ENCODE measurements around the gene MAJIN. TPM values are rescaled to one million over a fixed set of nuclear protein-coding genes. Genes with fewer than 3 reads are reported as not detected.

Gene MAJIN
- total RNA-seq, 1 donor from 2014 or later, result not detected

DNA sequence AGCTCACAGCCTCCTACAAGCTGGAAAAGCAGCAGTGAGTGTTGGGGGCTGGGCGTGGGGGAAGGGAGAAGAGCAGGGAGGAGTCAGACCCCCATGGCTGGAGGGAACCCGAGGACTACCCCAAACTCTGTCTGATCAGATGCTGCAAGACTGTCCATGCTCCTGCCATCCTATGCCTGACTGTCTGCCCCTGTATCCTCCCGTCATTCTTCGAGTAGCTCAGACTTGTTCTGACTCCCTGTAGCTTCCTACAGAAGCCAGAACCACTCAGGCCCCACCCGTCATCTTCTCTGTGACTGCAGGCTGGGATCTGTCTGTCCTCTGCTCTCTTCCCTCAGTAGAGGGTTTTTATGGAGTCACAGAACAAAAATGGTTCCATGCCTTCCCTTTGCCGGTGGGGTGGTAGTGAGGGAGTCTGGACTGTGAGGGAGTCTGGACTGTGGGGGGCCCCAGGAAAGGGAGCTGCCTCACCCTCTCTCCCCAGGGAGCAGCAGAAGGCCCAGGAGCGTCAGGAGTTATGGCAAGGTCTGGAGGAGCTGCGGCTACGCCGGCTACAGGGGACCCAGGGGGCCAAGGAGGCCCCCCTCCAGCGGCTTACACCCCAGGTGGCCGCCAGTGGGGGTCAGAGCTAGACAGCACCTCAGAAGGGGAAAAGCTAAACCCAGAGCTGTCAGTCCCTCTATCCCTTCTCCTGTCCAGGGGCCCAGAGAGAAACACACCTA is 38.5 kb downstream of the MAJIN start:
- no peak overlapping the region for H3K4me3 ChIP-seq (ENCODE audit: low read depth, low read length)
- no peak for DNase-seq (ENCODE audit: low read depth)
- TF ChIP-seq, protein P1, sequence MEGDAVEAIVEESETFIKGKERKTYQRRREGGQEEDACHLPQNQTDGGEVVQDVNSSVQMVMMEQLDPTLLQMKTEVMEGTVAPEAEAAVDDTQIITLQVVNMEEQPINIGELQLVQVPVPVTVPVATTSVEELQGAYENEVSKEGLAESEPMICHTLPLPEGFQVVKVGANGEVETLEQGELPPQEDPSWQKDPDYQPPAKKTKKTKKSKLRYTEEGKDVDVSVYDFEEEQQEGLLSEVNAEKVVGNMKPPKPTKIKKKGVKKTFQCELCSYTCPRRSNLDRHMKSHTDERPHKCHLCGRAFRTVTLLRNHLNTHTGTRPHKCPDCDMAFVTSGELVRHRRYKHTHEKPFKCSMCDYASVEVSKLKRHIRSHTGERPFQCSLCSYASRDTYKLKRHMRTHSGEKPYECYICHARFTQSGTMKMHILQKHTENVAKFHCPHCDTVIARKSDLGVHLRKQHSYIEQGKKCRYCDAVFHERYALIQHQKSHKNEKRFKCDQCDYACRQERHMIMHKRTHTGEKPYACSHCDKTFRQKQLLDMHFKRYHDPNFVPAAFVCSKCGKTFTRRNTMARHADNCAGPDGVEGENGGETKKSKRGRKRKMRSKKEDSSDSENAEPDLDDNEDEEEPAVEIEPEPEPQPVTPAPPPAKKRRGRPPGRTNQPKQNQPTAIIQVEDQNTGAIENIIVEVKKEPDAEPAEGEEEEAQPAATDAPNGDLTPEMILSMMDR (conservative IDR thresholded peaks at IDR 0.05; ENCODE audit: low read depth, low read length), result no peak

DNA sequence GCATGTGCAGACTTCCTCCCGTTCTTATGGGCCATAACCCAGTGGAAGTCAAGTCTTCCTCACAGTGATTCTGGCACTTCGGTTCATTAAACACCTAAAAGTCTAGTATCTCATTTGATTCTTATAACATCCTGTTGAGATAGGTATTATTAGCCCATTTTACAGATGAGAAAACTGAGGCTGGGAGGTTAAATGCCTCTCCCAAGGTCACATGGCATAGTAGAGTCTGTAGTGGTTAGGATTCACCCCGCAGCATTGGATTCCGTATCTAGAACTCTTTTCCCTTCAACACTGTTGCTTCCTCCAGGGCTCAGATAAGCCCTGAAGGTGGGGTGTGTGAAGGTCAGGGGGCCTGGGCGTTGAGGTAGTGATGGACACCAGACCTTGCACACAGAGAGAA is 39.6 kb downstream of the MAJIN start:
- H3K4me3 ChIP-seq (ENCODE audit: low read depth, low read length), result no peak overlapping the region
- TF ChIP-seq, protein P1 (conservative IDR thresholded peaks at IDR 0.05; ENCODE audit: low read depth, low read length), result no peak
- DNase-seq (ENCODE audit: low read depth), result no peak

DNA sequence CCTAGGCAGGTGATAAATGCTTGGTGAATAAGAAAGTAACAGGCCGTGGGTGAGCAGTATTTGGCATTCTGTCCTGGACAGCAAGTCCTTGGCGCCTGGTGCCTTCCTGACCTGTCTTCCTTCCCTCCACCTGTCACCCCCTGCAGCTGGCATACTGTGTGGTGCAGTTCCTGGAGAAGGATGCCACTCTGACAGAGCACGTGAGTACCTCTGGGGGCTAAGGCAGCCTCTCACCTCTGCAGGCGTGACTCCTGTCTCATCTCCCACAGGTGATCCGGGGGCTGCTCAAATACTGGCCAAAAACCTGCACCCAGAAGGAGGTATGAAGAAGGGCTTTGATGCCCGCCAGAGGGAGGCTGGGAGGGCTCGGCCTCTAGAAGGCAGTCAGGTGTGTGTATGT is 40.6 kb downstream of the MAJIN start:
- TF ChIP-seq, protein P1 (conservative IDR thresholded peaks at IDR 0.05; ENCODE audit: low read depth, low read length), result no peak
- DNase-seq (ENCODE audit: low read depth), result no peak
- no peak overlapping the region for H3K4me3 ChIP-seq (ENCODE audit: low read depth, low read length)

DNA sequence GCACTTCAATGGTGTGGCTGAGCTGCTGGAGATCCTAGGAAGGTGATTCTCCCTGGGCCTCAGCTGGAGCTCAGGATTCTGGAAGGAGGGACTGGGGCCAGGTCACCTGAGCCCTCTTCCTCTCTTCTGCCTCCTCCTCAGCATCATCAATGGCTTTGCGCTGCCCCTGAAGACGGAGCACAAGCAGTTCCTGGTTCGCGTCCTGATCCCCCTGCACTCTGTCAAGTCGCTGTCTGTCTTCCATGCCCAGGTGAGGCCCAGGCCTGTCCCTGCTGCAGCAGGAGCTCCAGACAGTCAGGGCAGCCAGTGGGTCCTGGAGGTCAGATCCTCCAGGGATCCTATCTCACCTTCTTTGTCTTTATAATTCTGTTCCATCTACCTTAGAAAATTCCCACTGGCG is 41.6 kb downstream of the MAJIN start:
- H3K4me3 ChIP-seq (ENCODE audit: low read depth, low read length), result no peak overlapping the region
- DNase-seq (ENCODE audit: low read depth), result no peak
- TF ChIP-seq, protein P1 (conservative IDR thresholded peaks at IDR 0.05; ENCODE audit: low read depth, low read length), result no peak

DNA sequence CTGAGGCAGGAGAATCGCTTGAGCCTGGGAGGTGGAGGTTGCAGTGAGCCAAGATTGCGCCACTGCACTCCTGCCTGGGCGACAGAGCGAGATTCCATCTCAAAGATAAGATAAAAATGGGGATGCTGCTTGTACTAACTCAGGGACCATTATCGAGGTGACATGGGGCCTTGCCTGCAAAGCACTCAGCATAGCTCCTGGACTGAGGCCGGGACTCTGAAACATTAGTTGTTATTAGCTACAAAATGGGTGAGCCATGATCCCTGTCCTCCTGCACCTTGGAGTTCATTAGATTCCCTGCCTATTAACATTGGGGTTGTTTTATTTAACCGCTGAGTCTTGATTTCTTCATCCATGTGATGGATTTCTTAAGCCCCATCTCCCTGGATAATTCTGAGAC is 42.3 kb downstream of the MAJIN start:
- no peak overlapping the region for H3K4me3 ChIP-seq (ENCODE audit: low read depth, low read length)
- DNase-seq (ENCODE audit: low read depth), result no peak
- TF ChIP-seq, protein P1 (conservative IDR thresholded peaks at IDR 0.05; ENCODE audit: low read depth, low read length), result no peak

DNA sequence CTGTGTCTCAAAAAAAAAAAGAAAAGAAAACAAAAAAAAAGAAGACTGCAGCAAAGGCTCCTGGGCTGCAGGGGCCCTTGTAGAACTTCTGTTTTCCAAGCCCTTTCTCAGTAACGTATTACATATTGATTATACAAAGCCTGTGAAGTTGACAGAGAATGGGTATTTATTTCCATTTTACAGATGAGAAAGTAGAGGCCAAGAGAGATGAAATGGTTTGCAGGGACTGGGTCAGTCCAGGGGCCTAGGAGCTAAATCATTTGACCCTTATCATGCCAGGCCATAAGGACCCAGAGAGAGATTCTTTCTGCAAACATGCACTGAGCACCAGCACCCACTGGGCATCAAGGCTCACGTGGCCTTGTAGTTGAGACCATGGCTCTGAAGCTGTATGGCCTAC is 43.0 kb downstream of the MAJIN start:
- TF ChIP-seq, protein P1 (conservative IDR thresholded peaks at IDR 0.05; ENCODE audit: low read depth, low read length), result no peak
- no peak overlapping the region for H3K4me3 ChIP-seq (ENCODE audit: low read depth, low read length)
- DNase-seq (ENCODE audit: low read depth), result no peak

DNA sequence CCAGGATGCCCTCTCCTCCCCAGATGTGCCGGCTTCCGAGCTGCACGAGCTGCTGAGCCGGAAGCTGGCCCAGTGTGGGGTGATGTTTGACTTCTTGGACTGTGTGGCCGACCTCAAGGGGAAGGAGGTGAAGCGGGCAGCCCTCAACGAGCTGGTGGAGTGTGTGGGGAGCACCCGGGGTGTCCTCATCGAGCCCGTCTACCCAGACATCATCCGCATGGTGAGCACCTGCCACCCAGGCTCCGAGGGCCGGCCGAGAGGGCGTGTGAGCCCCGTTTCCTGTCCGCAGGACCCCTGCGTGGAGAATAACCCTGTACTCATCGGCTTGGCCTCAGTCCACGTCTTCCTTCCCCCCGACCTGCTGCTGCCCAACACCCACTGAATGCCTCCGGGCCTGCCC is 45.2 kb downstream of the MAJIN start:
- no peak for DNase-seq (ENCODE audit: low read depth)
- H3K4me3 ChIP-seq (ENCODE audit: low read depth, low read length), result no peak overlapping the region
- TF ChIP-seq, protein P1 (conservative IDR thresholded peaks at IDR 0.05; ENCODE audit: low read depth, low read length), result no peak

Measured in epithelial cell of proximal tubule (primary cell).